ENCODE data around the gene KLHL29.
"Not testable (repeated sequence)": the region's sequence is repeated elsewhere in the genome, so short reads cannot be mapped to it uniquely, and the experiment has no call there.

KLHL29 gene

DNA sequence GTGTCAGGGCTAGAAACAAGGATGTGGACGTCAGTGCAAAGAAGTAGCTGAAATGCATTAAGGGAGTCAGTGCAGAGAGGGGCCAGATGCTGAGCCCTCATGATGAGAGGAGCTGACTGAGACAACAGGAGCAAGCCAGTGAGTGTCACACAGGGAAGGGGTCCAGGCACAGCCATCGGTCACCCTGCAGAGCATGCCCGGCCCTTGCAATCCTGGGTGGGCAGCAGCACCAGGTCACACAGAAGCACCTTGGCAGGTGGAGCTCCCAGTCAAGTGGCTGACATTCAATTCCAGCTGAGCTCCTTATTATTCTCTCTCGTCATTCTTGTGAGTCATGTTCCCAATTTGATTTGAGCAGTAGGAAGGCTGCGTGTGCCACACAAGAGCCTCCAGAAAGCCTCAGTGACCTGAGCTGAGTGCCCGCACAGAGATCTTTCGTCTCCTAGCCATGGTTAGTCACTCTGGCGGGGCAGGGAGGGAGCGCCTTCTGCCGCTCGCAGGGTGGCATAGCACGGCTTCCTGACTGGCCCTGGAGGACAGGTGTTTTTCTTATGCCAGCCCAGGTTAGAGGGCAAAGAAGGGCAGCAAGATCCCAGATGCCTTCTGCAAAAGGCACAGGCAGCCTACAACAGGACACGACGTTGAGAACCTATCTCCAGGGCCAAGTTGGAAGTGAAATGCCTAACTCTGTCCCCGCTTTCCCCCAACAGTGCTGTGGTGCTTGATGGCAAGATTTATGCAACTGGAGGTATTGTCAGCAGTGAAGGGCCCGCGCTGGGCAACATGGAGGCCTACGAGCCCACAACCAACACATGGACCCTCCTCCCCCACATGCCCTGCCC lies 321.0 kb downstream of the KLHL29 start:
- no peak for DNase-seq

GRCh38 chr2:23706613-23707078 lies 321.7 kb downstream of the KLHL29 start:
- no peak for DNase-seq

- DNase-seq = no peak
Measured at GRCh38 chr2:23707096-23707495, 322.1 kb downstream of the KLHL29 start.

GRCh38 chr2:23708771-23709170 lies 323.8 kb downstream of the KLHL29 start:
- no peak for DNase-seq

DNA sequence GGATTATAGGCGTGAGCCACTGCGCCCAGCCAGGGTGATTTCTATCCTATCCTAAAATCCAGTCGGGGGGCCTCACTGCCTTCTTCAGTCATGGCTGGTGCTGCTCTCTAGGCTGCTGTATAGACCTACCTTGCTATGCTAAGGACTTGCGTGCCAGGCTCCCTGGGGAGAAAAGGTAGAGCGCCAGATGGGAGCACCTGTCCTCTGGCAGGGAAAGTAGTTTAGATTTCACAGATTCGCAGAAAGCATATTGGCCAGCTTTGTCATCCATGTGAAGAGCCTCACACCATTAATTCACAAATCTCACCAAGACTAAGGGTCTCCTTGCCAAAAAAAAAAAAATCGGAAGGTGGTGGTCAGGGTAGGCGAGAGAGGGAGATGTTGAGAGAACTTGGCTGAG lies 324.3 kb downstream of the KLHL29 start:
- no peak for DNase-seq

DNA sequence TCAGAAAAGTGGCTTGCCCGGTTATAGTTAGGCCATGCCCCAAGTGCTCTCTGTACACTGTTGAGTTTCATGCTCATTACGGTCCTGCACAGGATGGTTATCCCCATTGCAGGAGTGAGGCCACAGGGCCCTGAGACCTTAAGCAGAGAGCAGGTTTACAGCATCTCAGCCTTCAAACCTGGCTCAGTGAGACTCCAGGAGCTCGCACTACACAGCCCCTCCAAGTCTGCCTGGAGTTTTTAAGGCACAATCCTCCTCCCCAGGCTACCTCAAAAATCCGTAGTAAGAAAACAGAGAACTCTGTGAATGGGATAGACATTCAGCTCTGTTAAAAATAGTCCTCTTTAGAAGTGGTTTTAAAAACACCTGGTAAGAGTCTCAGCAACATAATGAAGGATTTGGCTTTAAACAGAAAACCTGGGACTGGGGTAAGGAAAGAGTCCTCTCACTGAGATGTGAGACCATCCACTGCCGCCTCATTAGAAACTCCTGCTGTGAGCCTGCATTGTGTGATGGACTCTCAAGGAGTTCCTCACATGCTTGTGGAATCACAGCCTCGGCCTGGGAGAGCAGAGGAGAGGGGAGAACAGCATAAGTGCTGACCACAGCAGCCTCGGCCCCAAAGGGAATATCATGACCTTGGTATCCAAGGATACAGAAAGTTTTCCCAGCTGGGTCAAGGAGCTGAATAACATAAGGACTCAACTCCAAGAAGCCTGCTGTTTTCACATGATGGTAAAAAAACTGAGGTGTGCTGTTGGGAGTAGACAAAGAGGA lies 327.2 kb downstream of the KLHL29 start:
- DNase-seq = no peak

GRCh38 chr2:23712756-23713151 lies 327.8 kb downstream of the KLHL29 start:
- no peak for DNase-seq

GRCh38 chr2:23713351-23713750 lies 328.4 kb downstream of the KLHL29 start:
- DNase-seq = no peak

- DNase-seq = no peak
Measured at GRCh38 chr2:23718931-23719700, 334.1 kb downstream of the KLHL29 start.

- no peak for DNase-seq
Measured at GRCh38 chr2:23719716-23720115, 334.7 kb downstream of the KLHL29 start.

DNA sequence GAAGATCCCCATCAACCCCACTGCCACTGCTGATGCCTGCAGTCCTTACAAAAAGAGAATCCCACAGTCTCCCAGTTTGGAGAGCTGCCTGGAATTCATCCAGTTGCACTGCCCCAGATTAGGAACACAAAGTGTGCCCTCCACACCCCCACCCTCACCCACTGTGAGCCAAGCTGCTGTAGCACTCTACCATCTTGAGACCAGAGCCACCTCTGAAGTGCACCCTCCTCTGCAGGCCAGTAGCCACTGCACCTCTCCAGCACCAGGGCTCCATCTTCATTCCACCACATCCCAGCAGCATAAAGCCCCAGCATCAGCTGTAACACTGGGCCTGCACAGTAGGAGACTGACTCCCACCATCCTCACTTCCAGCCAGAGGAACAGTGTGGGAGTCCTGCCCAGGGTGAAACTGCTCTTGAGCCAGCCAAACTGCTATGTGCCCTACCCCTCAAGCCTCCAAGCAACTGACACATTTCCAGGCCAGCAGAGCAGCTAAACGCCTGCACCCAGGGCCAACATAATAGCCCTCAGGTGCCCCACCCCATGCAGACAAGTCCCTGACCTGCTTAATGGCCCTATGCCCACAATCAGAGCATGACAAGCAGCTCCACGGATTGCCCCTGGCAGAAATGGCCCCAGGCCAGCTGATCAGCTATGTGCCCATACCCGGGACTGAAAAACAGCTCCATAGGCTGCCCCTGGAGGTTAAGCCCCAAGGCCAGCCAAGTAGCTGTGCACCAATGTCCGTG lies 335.9 kb downstream of the KLHL29 start:
- DNase-seq = no peak

DNA sequence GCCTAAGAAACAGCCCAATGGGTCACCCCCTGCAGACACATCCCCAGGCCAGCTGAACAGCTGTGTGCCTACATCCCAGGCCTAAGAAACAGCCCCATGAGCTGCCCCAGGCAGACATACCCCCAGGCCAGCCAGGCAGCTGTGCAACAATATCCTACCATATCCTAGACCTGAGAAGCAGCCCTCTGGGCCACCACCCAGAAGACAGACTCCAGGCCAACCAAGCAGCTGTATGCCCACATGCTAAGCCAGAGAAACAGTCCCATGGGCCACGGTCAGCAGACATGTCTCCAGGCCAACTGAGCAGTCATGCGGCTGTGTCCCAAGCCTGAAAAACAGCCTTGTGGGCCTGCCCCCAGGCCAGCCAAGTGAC lies 336.5 kb downstream of the KLHL29 start:
- no peak for DNase-seq

GRCh38 chr2:23722255-23722654 lies 337.3 kb downstream of the KLHL29 start:
- no peak for DNase-seq

- DNase-seq = not testable (repeated sequence)
Measured at GRCh38 chr2:23723029-23723428, 338.1 kb downstream of the KLHL29 start.

GRCh38 chr2:23734416-23734815 lies 349.4 kb downstream of the KLHL29 start:
- DNase-seq = no peak

GRCh38 chr2:23736783-23737182 lies 351.8 kb downstream of the KLHL29 start:
- DNase-seq = not testable (repeated sequence)

DNA sequence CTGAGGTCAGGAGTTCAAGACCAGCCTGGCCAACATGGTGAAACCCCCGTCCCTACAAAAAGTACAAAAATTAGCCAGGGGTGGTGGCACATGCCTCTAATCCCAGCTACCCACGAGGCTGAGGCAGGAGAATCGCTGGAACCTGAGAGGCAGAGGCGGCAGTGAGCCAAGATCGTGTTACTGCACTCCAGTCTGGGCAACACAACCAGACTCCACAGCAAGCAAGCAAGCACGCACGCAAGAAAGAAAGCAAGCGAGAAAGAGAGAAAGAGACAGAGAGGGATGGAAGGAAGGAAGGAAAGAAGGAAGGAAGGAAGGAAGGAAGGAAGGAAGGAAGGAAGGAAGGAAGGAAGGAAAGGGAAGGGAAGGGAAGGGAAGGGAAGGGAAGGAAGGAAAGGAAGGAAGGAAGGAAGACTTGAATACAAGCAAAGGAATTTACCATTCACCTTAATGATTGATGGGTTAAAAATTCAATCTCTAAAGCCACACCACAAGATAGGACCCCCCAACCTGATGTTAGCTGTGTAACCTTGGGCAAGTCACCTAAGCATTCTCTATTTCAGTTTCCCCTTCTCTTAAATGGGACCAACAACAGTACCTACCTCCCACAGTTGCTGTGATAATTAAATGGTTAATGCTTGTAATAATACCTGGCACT lies 360.2 kb downstream of the KLHL29 start:
- no peak for DNase-seq

DNA sequence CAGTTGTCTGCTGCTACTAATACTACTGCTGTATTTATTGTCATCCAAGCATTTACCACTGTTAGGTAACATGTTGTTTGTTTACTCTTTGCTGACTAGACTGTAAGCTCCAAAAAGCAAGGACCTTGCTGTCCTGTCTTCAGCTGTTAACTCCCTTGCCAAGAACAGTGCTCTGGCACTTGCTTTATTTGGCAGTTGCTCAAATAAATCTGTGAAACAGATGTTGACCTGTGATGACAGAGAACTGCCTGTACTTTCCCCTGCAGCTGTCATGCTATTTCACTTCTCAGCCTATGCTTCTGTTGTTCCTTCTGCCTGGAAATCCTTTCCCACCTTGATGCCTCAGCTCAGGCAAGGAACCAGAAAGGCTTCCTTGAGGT lies 360.7 kb downstream of the KLHL29 start:
- no peak for DNase-seq

- DNase-seq = no peak
Measured at GRCh38 chr2:23746141-23746863, 361.3 kb downstream of the KLHL29 start.

- DNase-seq = no peak
Measured at GRCh38 chr2:23751747-23752265, 366.8 kb downstream of the KLHL29 start.

Measured in activated CD4-positive, alpha-beta T cell treated with anti-CD3 and anti-CD28 coated beads, Interleukin-10, Interleukin-2, amounts not matched to agents 100 ng/mL and 50 ng/mL, durations not matched to agents 16 hours and 8 hours (primary cell).